ENCODE data around the gene DNLZ. TPM values are rescaled to one million over a fixed set of nuclear protein-coding genes. Genes with fewer than 3 reads are reported as not detected.

Gene DNLZ
- total RNA-seq, 2 experiments from 2014 or later: 11.7 to 12.8 TPM

GRCh38 chr9:136339173-136339957 lies 24.2 kb downstream of the DNLZ start:
- CTCF ChIA-PET: no interaction called here
- no peaks in the 10 kb centered on the region for H3K4me1 Mint-ChIP-seq
- POLR2A ChIA-PET: no interaction called here
- H3K27ac Mint-ChIP-seq: no peak overlapping the region
- ATAC-seq (no peak), DNase-seq (peak; percentile 59)
- intact Hi-C loops (cut with DNase I, micrococcal nuclease): loop anchor here in 1 of 2 experiments (1.0 kb wide), 1 partner anchor 61 kb away; the partner anchor contains the start of gene SNAPC4
- no peaks in the 10 kb centered on the region for H3K27me3 Mint-ChIP-seq
- H3K9me3 Mint-ChIP-seq (ENCODE audit: low read depth): no peaks in the 10 kb centered on the region
- no peaks in the 10 kb centered on the region for H3K36me3 Mint-ChIP-seq (ENCODE audit: low read depth)
- no peak overlapping the region for H3K4me3 Mint-ChIP-seq

DNA sequence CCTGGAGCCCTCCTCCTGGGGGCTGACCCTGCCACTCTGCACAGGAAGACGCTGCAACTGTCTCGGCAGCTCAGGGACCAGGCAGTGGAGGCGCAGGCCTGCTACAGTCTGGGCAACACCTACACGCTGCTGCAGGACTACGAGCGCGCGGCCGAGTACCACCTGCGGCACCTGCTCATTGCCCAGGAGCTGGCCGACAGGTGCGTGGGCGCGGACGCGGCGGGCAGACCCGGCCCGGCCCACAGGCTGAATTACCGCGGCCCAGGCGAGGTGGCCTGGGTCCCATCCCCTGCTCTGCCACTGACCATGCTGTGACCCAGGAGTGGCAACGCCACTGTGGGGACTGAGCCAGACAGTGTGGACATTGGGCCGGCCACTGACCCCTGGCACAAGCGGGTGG lies 25.0 kb downstream of the DNLZ start:
- no peak for DNase-seq
- ChIA-PET POLR2A (no interaction called here), CTCF (interaction anchor here (0.7 kb wide), 1 partner anchor 61 kb away, joined by 3 read pairs; no protein-coding TSS in a partner anchor)
- no peaks in the 10 kb centered on the region for H3K4me1 Mint-ChIP-seq
- H3K4me3 Mint-ChIP-seq: no peak overlapping the region
- intact Hi-C loops (cut with DNase I, micrococcal nuclease): no loop called here
- no peaks in the 10 kb centered on the region for H3K9me3 Mint-ChIP-seq (ENCODE audit: low read depth)
- ATAC-seq: no peak
- no peaks in the 10 kb centered on the region for H3K27me3 Mint-ChIP-seq
- no peaks in the 10 kb centered on the region for H3K36me3 Mint-ChIP-seq (ENCODE audit: low read depth)
- no peak overlapping the region for H3K27ac Mint-ChIP-seq

DNA sequence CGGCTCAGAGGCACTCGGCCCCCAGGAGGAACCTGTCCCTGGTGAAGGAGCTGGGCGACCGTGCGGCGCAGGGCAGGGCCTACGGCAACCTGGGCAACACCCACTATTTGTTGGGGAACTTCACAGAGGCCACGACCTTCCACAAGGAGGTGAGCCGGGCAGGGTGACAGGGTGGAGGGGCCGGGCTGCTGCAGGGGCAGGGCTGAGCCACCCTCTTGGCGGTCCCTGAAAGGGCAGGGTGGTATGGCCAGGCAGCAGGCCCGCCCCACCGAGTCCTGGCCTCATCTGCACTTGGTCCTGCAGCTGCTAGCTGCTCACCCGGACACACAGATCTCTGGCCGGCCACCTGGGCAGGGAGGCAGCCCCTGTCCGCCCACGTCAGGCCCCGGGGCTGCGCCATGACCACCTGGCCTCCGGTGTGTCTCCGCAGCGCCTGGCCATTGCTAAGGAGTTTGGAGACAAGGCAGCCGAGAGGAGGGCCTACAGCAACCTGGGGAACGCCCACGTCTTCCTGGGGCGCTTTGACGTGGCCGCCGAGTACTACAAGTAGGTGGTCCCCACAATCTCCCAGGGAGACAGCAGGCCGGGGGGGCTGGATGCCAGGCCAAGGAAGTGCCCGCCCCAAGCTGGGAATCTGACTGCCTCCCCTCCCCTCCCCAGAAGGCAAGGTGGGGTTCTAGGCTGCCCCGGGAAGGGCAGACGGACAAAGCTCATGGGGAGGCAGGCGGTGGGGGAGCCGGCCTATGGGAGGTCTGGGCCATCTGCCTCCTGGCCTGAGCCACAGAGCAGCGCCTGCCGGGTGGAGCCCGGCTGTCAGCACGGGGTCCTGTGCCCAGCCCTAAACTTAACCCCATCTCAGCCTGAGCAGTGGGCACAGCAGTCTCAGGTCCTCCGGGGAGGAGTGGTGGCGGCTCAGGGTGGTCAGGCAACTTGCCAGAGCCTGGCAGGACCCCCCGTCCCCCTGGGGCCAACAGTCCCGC lies 25.8 kb downstream of the DNLZ start:
- CTCF ChIA-PET: interaction anchor here (0.7 kb wide), 1 partner anchor 60 kb away, joined by 3 read pairs; no protein-coding TSS in a partner anchor
- no peak overlapping the region for H3K27ac Mint-ChIP-seq
- intact Hi-C loops (cut with DNase I, micrococcal nuclease): no loop called here
- H3K4me3 Mint-ChIP-seq: no peak overlapping the region
- no peaks in the 10 kb centered on the region for H3K36me3 Mint-ChIP-seq (ENCODE audit: low read depth)
- H3K27me3 Mint-ChIP-seq: no peaks in the 10 kb centered on the region
- H3K9me3 Mint-ChIP-seq (ENCODE audit: low read depth): no peaks in the 10 kb centered on the region
- no peak for ATAC-seq
- POLR2A ChIA-PET: no interaction called here
- no peaks in the 10 kb centered on the region for H3K4me1 Mint-ChIP-seq
- no peak for DNase-seq

DNA sequence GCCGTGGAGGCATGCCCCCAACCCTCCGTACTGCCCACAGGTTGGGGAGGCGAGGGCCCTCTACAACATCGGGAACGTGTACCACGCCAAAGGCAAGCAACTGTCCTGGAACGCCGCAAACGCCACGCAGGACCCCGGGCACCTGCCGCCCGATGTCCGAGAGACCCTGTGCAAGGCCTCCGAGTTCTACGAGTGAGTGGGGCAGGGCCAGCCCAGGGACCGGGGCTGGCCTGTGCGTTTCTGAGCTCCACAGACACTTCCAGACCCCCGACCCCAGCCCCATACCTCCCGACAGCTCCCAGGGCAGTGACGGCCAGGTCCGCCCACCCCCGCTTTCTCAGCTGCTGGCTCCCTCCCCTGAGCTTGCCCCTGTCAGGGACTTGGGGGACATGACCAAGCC lies 26.7 kb downstream of the DNLZ start:
- H3K27ac Mint-ChIP-seq: no peak overlapping the region
- ATAC-seq: no peak
- H3K36me3 Mint-ChIP-seq (ENCODE audit: low read depth): no peaks in the 10 kb centered on the region
- no peak for DNase-seq
- POLR2A ChIA-PET: no interaction called here
- intact Hi-C loops (cut with DNase I, micrococcal nuclease): no loop called here
- no peaks in the 10 kb centered on the region for H3K4me1 Mint-ChIP-seq
- H3K4me3 Mint-ChIP-seq: no peak overlapping the region
- CTCF ChIA-PET: no interaction called here
- H3K9me3 Mint-ChIP-seq (ENCODE audit: low read depth): no peaks in the 10 kb centered on the region
- no peaks in the 10 kb centered on the region for H3K27me3 Mint-ChIP-seq

DNA sequence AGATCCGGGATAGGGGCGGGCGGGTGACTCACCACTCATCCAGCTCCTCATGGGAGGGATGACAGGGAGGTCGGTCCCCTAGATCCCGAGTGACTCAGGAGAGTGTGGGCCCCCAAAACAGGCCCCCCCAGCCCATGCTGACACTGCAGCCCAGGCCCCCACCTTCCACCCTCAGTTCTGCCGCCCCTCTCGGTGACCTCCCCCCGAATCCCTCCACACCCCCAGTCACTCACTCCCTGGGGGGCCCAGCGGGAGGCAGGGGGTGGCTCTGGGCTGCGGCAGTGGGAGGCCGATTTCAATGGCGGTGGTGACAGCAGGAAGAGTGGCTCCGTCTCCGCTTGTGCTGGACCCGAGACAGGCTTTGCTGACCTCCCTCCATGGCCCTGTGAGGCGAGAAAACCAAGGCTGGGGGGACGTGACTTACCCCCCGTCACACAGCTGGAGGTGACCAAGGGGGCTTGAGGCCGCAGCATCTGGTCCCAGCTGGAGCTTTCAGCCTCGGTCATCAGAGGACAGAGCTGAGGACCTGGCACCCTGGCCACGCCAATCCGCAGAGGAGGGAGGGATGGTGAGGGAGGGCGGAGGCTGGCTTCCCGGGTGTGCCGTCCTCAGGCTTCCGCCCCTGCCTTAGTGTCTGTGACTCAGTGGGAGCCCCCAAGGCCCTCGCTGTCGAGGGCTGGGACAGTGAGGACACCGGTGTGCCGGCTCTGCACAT lies 27.2 kb downstream of the DNLZ start:
- intact Hi-C loops (cut with DNase I, micrococcal nuclease): no loop called here

DNA sequence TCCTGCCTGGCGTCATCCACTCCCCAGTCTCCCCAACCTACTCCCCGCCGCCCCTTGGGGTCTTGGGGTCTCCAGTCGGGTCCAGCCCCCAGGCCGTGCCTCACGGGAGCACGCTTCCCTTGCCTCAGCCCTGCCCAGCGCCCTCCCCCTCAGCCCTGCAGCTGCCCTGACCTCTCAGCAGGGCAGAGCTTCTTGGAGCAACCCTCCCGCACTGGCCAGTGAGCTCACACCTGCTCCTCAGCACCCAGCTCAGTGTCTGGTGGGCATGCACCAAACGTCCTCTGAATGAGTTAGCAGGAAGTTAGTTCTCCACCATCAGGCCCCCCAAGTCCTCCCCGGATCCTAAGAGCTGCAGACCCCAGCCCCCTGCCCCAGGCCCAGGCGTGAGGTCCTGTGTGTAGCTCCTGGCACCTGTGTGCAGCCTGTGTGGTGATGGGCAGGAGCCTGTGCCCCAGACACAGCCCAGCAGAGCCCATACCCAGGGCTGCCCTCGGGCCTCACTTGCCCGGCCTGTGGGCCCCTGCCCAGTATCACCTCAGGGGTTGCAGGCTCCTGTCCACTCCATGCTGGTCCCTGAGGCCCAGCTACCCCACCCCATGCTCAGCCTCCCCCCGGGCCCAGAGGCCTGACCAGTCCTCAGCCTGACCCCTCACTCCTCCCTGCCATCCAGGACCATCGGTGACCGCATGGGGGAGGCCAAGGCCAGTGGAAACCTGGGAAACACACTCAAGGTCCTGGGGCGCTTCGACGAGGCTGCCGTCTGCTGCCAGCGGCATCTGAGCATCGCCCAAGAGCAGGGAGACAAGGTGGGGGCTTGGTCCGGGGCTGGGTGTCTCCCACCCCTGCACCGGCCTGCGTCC lies 28.0 kb downstream of the DNLZ start:
- ATAC-seq (no peak), DNase-seq (no peak)
- Mint-ChIP-seq H3K9me3 (ENCODE audit: low read depth) (no peaks in the 10 kb centered on the region), H3K36me3 (ENCODE audit: low read depth) (no peaks in the 10 kb centered on the region), H3K27me3 (no peaks in the 10 kb centered on the region), H3K4me1 (no peaks in the 10 kb centered on the region), H3K27ac (no peak overlapping the region), H3K4me3 (no peak overlapping the region)
- intact Hi-C loops (cut with DNase I, micrococcal nuclease): no loop called here
- ChIA-PET CTCF (no interaction called here), POLR2A (no interaction called here)

More for the DNA sequence above, 27.2 kb downstream of the DNLZ start:
- Mint-ChIP-seq H3K27me3 (no peaks in the 10 kb centered on the region), H3K9me3 (ENCODE audit: low read depth) (no peaks in the 10 kb centered on the region), H3K4me3 (no peak overlapping the region), H3K36me3 (ENCODE audit: low read depth) (no peaks in the 10 kb centered on the region), H3K4me1 (no peaks in the 10 kb centered on the region), H3K27ac (no peak overlapping the region)
- ChIA-PET POLR2A (no interaction called here), CTCF (no interaction called here)
- no peak for ATAC-seq
- DNase-seq: no peak

GRCh38 chr9:136334541-136334940 lies 29.0 kb downstream of the DNLZ start:
- Mint-ChIP-seq H3K9me3 (ENCODE audit: low read depth) (no peaks in the 10 kb centered on the region), H3K27me3 (no peaks in the 10 kb centered on the region), H3K27ac (no peak overlapping the region), H3K4me1 (no peaks in the 10 kb centered on the region), H3K36me3 (ENCODE audit: low read depth) (no peaks in the 10 kb centered on the region), H3K4me3 (no peak overlapping the region)
- no peak for ATAC-seq
- no peak for DNase-seq
- POLR2A ChIA-PET: no interaction called here
- intact Hi-C loops (cut with DNase I, micrococcal nuclease): no loop called here
- CTCF ChIA-PET: no interaction called here

- H3K36me3 Mint-ChIP-seq (ENCODE audit: low read depth): no peaks in the 10 kb centered on the region
- no peak for ATAC-seq
Observed at GRCh38 chr9:136333486-136333885, 30.1 kb downstream of the DNLZ start.

GRCh38 chr9:136333045-136333444 lies 30.5 kb downstream of the DNLZ start:
- DNase-seq (no peak), ATAC-seq (no peak)
- no peak overlapping the region for H3K27ac Mint-ChIP-seq
- H3K9me3 Mint-ChIP-seq (ENCODE audit: low read depth): no peaks in the 10 kb centered on the region
- no peaks in the 10 kb centered on the region for H3K27me3 Mint-ChIP-seq
- intact Hi-C loops (cut with DNase I, micrococcal nuclease): no loop called here
- ChIA-PET CTCF (interaction anchor here (0.8 kb wide), 1 partner anchor 80 kb away, joined by 5 read pairs; no protein-coding TSS in a partner anchor), POLR2A (no interaction called here)
- no peak overlapping the region for H3K4me3 Mint-ChIP-seq
- no peaks in the 10 kb centered on the region for H3K36me3 Mint-ChIP-seq (ENCODE audit: low read depth)
- peaks cover 4% of the 10 kb centered on the region for H3K4me1 Mint-ChIP-seq

More at GRCh38 chr9:136333486-136333885, 30.1 kb downstream of the DNLZ start:
- ChIA-PET CTCF (interaction anchor here (0.8 kb wide), 1 partner anchor 80 kb away, joined by 5 read pairs; no protein-coding TSS in a partner anchor), POLR2A (no interaction called here)
- Mint-ChIP-seq H3K27ac (no peak overlapping the region), H3K27me3 (no peaks in the 10 kb centered on the region), H3K4me3 (no peak overlapping the region), H3K4me1 (peaks cover 4% of the 10 kb centered on the region), H3K9me3 (ENCODE audit: low read depth) (no peaks in the 10 kb centered on the region)
- intact Hi-C loops (cut with DNase I, micrococcal nuclease): no loop called here
- DNase-seq: no peak

DNA sequence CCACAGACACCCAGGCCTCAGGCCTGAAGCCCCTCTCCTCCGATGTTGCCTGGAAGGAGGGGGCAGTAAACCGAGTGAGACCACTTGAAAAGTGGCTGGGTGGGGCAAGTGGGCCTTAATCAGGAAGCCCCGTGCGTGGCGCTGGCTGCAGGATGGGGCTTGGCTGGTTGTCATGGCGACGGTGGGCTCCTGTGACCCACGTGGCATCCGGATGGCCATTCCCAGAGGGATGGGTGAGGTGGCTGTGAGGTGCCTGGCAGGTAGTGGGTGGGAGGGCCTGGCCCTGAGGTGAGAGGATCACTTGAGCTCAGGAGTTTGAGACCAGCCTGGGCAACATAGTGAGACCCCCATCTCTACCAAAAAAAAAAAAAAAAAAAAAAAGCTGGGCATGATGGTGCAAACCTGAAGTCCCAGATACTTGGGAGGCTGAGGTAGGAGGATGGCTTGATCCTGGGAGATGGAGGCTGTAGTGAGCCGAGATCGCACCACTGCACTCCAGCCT lies 31.0 kb downstream of the DNLZ start:
- CTCF ChIA-PET: interaction anchor here (0.8 kb wide), 1 partner anchor 79 kb away, joined by 5 read pairs; no protein-coding TSS in a partner anchor
- intact Hi-C loops (cut with DNase I, micrococcal nuclease): no loop called here
- POLR2A ChIA-PET: no interaction called here
- DNase-seq (no peak), ATAC-seq (no peak)
- H3K4me1 Mint-ChIP-seq: peaks cover 4% of the 10 kb centered on the region
- no peaks in the 10 kb centered on the region for H3K36me3 Mint-ChIP-seq (ENCODE audit: low read depth)
- no peak overlapping the region for H3K4me3 Mint-ChIP-seq
- no peak overlapping the region for H3K27ac Mint-ChIP-seq
- no peaks in the 10 kb centered on the region for H3K27me3 Mint-ChIP-seq
- H3K9me3 Mint-ChIP-seq (ENCODE audit: low read depth): no peaks in the 10 kb centered on the region
